Astrocyte (in vitro differentiated cells and primary cell): ENCODE results near the gene FLT3.

Source experiments
- CTCF ChIP-seq: IDR thresholded peaks from 2 replicates; pipeline ENCODE4 v1.5.1; 2011; ENCODE audit warnings: low read depth, mild to moderate bottlenecking, inconsistent platforms, low read length, moderate library complexity; ENCODE audit not compliant: insufficient read depth
- EZH2 ChIP-seq: IDR thresholded peaks from 2 replicates; pipeline ENCODE4 v1.6.1; 2012; ENCODE audit warnings: mild to moderate bottlenecking, low read length, inconsistent platforms; ENCODE audit not compliant: insufficient read depth

DNA sequence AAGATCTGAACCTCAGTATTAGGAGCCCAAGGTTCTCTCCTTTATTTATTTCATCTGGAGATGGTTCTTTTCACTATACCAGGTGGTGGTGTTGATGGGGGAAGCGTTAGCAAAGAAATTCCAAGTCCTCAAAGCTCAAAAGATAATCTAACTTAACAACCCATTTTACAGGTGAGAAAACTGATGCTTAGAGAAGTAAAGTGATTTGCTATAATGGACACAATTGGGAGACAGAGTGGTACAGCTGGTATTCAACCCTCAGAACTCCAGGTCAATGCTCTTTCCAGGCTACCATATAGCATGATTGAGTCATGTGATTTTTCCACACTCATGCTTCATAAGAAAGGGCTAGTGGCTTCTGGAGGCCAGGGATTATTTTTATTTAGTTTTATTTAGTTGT, 86.9 kb downstream of the FLT3 start:
- no peak for TF ChIP-seq CTCF
- no peak for TF ChIP-seq EZH2
